PFSK-1 (cell line): ENCODE results near the gene PRPF40B.

Experiments
- FOXP2 ChIP-seq: optimal IDR thresholded peaks from 2 replicates; pipeline ENCODE3; 2011; ENCODE audit warnings: borderline replicate concordance, control low read depth, inconsistent platforms; ENCODE audit not compliant: insufficient read depth; ENCODE audit errors: extremely low read length, extremely low read depth
- POLR2AphosphoS5 ChIP-seq: IDR thresholded peaks from 2 replicates; pipeline ENCODE4 v1.6.1; 2012; ENCODE audit warnings: low read depth, mild to moderate bottlenecking, control low read depth, low read length, moderate library complexity
- SIN3A ChIP-seq: IDR thresholded peaks from 2 replicates; pipeline ENCODE4 v1.6.1; 2012; ENCODE audit warnings: mild to moderate bottlenecking, low read length, moderate library complexity, borderline replicate concordance; ENCODE audit not compliant: insufficient read depth
- TAF1 ChIP-seq: IDR thresholded peaks from 2 replicates; pipeline ENCODE4 v1.6.1; 2012; ENCODE audit warnings: low read length, control low read depth, borderline replicate concordance; ENCODE audit not compliant: insufficient read depth
- TF ChIP-seq, protein P1 (sequence below), 2 experiments: IDR thresholded peaks; 2 replicates each; pipeline versions ENCODE4 v1.6.1 to v1.8.0; 2011 to 2012; ENCODE audit warnings: low read depth in 2 of 2, low read length in 2 of 2, control low read depth in 1 of 2, inconsistent platforms in 1 of 2, mild to moderate bottlenecking in 1 of 2, moderate library complexity in 1 of 2; ENCODE audit not compliant: insufficient read depth in 1 of 2

The PRPF40B gene

DNA sequence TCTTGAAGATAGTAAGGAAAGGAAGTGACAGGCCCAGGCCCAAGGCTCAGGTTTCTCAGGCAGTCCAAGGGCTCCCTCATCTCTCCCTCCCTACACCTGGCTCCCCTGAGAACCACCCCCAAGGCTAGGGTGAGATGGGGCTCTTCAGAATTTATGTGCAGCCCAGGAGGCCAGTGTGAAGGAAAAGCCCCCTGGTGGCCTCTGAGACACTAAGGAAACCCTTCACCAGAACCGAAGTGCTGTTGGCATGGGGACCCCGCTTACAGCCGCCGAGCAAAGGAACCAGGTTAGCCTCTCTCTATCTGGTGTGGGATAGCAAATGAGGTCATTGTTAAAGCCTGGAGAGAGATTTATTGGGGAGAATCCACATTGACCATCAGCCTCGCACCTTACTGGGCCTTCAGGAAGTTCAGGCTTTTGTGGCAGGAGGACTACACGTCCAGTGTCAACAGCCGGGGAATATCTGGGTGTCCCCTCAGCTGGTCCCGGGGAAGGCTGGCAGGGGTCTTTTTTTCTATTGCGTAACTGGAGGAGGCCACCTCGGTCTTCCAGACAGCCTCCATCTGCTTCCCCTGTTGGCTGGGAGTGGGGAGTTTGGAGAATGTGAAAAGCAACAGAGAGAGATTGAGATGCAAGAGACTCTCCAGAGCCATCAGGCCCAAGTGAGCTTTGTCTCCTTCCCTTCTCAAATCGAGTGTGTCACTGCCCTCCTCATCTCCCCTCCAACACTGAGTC, 36.0 kb upstream of the PRPF40B start:
- TF ChIP-seq, protein P1, sequence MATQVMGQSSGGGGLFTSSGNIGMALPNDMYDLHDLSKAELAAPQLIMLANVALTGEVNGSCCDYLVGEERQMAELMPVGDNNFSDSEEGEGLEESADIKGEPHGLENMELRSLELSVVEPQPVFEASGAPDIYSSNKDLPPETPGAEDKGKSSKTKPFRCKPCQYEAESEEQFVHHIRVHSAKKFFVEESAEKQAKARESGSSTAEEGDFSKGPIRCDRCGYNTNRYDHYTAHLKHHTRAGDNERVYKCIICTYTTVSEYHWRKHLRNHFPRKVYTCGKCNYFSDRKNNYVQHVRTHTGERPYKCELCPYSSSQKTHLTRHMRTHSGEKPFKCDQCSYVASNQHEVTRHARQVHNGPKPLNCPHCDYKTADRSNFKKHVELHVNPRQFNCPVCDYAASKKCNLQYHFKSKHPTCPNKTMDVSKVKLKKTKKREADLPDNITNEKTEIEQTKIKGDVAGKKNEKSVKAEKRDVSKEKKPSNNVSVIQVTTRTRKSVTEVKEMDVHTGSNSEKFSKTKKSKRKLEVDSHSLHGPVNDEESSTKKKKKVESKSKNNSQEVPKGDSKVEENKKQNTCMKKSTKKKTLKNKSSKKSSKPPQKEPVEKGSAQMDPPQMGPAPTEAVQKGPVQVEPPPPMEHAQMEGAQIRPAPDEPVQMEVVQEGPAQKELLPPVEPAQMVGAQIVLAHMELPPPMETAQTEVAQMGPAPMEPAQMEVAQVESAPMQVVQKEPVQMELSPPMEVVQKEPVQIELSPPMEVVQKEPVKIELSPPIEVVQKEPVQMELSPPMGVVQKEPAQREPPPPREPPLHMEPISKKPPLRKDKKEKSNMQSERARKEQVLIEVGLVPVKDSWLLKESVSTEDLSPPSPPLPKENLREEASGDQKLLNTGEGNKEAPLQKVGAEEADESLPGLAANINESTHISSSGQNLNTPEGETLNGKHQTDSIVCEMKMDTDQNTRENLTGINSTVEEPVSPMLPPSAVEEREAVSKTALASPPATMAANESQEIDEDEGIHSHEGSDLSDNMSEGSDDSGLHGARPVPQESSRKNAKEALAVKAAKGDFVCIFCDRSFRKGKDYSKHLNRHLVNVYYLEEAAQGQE (IDR thresholded peaks at IDR 0.05; ENCODE audit: insufficient read depth in 1 of 2, low read depth in 2 of 2, low read length in 2 of 2): no peak
- TF ChIP-seq POLR2AphosphoS5 (no peak), FOXP2 (no peak), TAF1 (no peak), SIN3A (no peak)

DNA sequence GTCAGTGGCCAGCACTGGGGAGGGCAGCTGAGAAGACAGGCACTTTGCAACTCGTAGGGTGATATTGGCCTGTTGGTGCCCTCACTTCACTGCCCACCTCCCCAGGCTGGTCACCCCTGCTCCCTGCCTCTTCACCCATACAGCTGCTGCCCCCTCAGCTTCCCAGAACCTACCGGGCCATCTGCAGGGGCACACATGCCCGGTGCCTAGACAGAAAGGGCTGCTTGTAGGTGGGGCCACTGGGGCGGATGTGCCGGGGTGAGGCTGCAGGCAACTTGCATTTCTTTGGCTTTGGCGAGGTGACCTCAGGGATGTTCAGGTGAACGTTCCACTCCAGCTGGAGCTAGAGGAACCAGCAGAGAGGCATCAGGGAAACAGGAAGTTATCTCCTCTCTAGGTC, 35.1 kb upstream of the PRPF40B start:
- TF ChIP-seq POLR2AphosphoS5 (no peak), SIN3A (no peak), TAF1 (no peak), FOXP2 (no peak)
- TF ChIP-seq, protein P1 (IDR thresholded peaks at IDR 0.05; ENCODE audit: insufficient read depth in 1 of 2, low read depth in 2 of 2, low read length in 2 of 2): no peak

DNA sequence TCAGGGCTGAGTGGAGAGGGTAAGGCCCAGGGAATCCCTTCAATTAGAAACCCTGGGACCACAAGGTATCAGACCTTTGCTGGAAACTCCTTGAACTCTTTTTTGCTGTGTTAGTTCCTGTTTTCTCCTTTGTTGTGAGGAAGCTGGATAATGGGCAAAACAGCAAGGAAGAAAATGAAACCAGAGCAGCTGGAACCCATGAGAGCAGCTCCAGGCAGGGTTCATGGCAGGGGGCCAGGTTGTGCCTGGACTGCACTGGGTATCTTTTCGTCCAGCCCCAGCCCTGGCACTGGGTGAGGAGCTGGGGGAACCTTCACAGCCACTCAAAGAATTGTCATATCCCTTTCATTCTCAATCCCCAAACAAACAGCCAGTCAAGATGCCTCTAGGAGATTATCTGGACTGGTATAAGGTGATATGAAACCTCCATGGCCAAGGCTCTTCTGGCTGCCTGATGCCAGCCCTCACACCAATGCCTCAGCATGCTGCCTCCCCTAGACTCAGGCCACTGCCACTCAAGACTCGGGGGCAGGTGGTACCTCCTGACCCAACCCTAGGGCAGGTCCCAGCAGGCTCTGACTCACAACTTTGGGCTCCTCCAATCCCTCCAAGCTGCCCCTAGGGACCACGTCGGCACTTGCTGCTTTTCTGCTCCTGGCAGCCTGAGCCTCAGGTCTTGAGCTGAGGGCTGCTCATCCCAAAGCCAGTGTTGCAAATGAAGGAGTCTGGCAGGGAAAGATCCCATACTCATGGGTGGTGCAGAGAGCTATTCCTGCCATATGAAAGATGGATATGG, 34.4 kb upstream of the PRPF40B start:
- TF ChIP-seq FOXP2 (no peak), TAF1 (no peak), POLR2AphosphoS5 (no peak), SIN3A (no peak)
- TF ChIP-seq, protein P1 (IDR thresholded peaks at IDR 0.05; ENCODE audit: insufficient read depth in 1 of 2, low read depth in 2 of 2, low read length in 2 of 2): no peak

DNA sequence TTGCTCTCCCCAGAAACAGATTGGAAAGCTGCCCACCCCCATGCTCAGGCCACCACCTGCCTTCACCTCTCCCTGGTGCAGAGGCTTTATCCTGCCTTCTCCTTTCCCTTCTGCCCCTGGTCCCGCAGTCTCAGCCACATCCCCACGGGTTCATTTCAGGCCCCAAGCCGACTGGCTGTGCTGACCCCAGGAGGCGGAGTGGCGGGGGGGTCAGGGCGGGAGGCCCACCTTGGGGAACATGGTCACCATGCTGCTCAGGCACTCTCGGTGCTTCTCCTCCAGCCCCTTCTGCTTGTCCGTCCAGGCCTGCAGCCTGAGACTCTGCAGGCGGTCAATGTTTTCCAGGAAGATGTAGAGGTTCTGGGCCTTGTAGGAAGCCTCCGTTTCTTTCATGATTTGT, 24.8 kb upstream of the PRPF40B start:
- TF ChIP-seq SIN3A: no peak
- TF ChIP-seq, protein P1 (IDR thresholded peaks at IDR 0.05; ENCODE audit: insufficient read depth in 1 of 2, low read depth in 2 of 2, low read length in 2 of 2): no peak
- no peak for TF ChIP-seq POLR2AphosphoS5
- TF ChIP-seq FOXP2: no peak
- no peak for TF ChIP-seq TAF1
